ENCODE measurements around the gene KBTBD8.

KBTBD8 gene

GRCh38 chr3:67008388-67008787, 10.3 kb downstream of the KBTBD8 start:
- TF ChIP-seq PPARA (CRISPR knock-in tag; IDR thresholded peaks at IDR 0.05; ENCODE audit: borderline replicate concordance) = no peak
- TF ChIP-seq RARB (CRISPR knock-in tag; IDR thresholded peaks at IDR 0.05) = no peak
- TF ChIP-seq ZNF8 (CRISPR knock-in tag; IDR thresholded peaks at IDR 0.05) = no peak
- no peak for TF ChIP-seq BACH2 (CRISPR knock-in tag; IDR thresholded peaks at IDR 0.05; ENCODE audit: borderline replicate concordance)
- TF ChIP-seq TCF4 (CRISPR knock-in tag; IDR thresholded peaks at IDR 0.05; ENCODE audit: borderline replicate concordance) = no peak
- no peak for TF ChIP-seq ZNF70 (CRISPR knock-in tag; IDR thresholded peaks at IDR 0.05)
- TF ChIP-seq SNAI2 (CRISPR knock-in tag; IDR thresholded peaks at IDR 0.05) = no peak
- no peak for TF ChIP-seq GLIS3 (CRISPR knock-in tag; IDR thresholded peaks at IDR 0.05)
- ATAC-seq = no peak

- TF ChIP-seq ARNTL (CRISPR knock-in tag; IDR thresholded peaks at IDR 0.05; ENCODE audit: borderline replicate concordance, low read depth) (no peak), CSDC2 (CRISPR knock-in tag; IDR thresholded peaks at IDR 0.05) (no peak), PPARA (CRISPR knock-in tag; IDR thresholded peaks at IDR 0.05; ENCODE audit: borderline replicate concordance) (no peak), CSRNP3 (CRISPR knock-in tag; IDR thresholded peaks at IDR 0.05) (no peak), TCF4 (CRISPR knock-in tag; IDR thresholded peaks at IDR 0.05; ENCODE audit: borderline replicate concordance) (no peak), CREB5 (CRISPR knock-in tag; IDR thresholded peaks at IDR 0.05; ENCODE audit: low read depth) (no peak), BACH2 (CRISPR knock-in tag; IDR thresholded peaks at IDR 0.05; ENCODE audit: borderline replicate concordance) (no peak), PATZ1 (CRISPR knock-in tag; IDR thresholded peaks at IDR 0.05; ENCODE audit: borderline replicate concordance) (no peak), GLIS3 (CRISPR knock-in tag; IDR thresholded peaks at IDR 0.05) (no peak), TOX (CRISPR knock-in tag; IDR thresholded peaks at IDR 0.05; ENCODE audit: borderline replicate concordance) (no peak), ISL1 (CRISPR knock-in tag; IDR thresholded peaks at IDR 0.05) (no peak), ZFP30 (CRISPR knock-in tag; IDR thresholded peaks at IDR 0.05) (no peak), SNAI2 (CRISPR knock-in tag; IDR thresholded peaks at IDR 0.05) (no peak), ZC3H10 (CRISPR knock-in tag; IDR thresholded peaks at IDR 0.05) (no peak)
- ATAC-seq = no peak
Measured at GRCh38 chr3:67009716-67010115, 11.6 kb downstream of the KBTBD8 start.

- no peak for TF ChIP-seq ISL1 (CRISPR knock-in tag; IDR thresholded peaks at IDR 0.05)
- no peak for TF ChIP-seq PATZ1 (CRISPR knock-in tag; IDR thresholded peaks at IDR 0.05; ENCODE audit: borderline replicate concordance)
- no peak for TF ChIP-seq PPARA (CRISPR knock-in tag; IDR thresholded peaks at IDR 0.05; ENCODE audit: borderline replicate concordance)
- TF ChIP-seq ZNF565 (CRISPR knock-in tag; conservative IDR thresholded peaks at IDR 0.05; ENCODE audit: low read depth) = no peak
- TF ChIP-seq SNAI2 (CRISPR knock-in tag; IDR thresholded peaks at IDR 0.05) = no peak
- TF ChIP-seq TCF4 (CRISPR knock-in tag; IDR thresholded peaks at IDR 0.05; ENCODE audit: borderline replicate concordance) = no peak
- no peak for TF ChIP-seq TOX (CRISPR knock-in tag; IDR thresholded peaks at IDR 0.05; ENCODE audit: borderline replicate concordance)
- TF ChIP-seq ZFP3 (CRISPR knock-in tag; IDR thresholded peaks at IDR 0.05) = no peak
- no peak for TF ChIP-seq POU6F1 (CRISPR knock-in tag; IDR thresholded peaks at IDR 0.05; ENCODE audit: borderline replicate concordance, low read depth)
- no peak for TF ChIP-seq CSRNP3 (CRISPR knock-in tag; IDR thresholded peaks at IDR 0.05)
- no peak for TF ChIP-seq OSR1 (CRISPR knock-in tag; IDR thresholded peaks at IDR 0.05)
- TF ChIP-seq CSDC2 (CRISPR knock-in tag; IDR thresholded peaks at IDR 0.05) = no peak
- no peak for TF ChIP-seq GLIS3 (CRISPR knock-in tag; IDR thresholded peaks at IDR 0.05)
- no peak for TF ChIP-seq RARB (CRISPR knock-in tag; IDR thresholded peaks at IDR 0.05)
- TF ChIP-seq ZFP30 (CRISPR knock-in tag; IDR thresholded peaks at IDR 0.05) = no peak
- no peak for TF ChIP-seq ZC3H10 (CRISPR knock-in tag; IDR thresholded peaks at IDR 0.05)
- TF ChIP-seq CREB5 (CRISPR knock-in tag; IDR thresholded peaks at IDR 0.05; ENCODE audit: low read depth) = no peak
- no peak for TF ChIP-seq BACH2 (CRISPR knock-in tag; IDR thresholded peaks at IDR 0.05; ENCODE audit: borderline replicate concordance)
- no peak for TF ChIP-seq ESRRG (CRISPR knock-in tag; IDR thresholded peaks at IDR 0.05)
- no peak for TF ChIP-seq ZNF70 (CRISPR knock-in tag; IDR thresholded peaks at IDR 0.05)
Measured at GRCh38 chr3:67011414-67012131, 13.5 kb downstream of the KBTBD8 start.

More at GRCh38 chr3:67011414-67012131, 13.5 kb downstream of the KBTBD8 start:
- ATAC-seq = no peak

All from SK-N-SH treated with all-trans-retinoic acid at 6 μM for 48 hours (cell line).